GM12878 (cell line): ENCODE data around the gene TSC22D3. TPM values are rescaled to one million over a fixed set of nuclear protein-coding genes. Genes with fewer than 3 reads are reported as not detected.
A peak's percentile ranks its signal among the peaks of the same experiment; 100 is the strongest.

ENCODE experiments used
- ATAC-seq: fragments of 200-7000 bp; cut with Tn5 transposase; 3 replicates; pipeline ENCODE4 v1.9.1; 2020; ENCODE audit warnings: mild to moderate bottlenecking, moderate library complexity
- BruUV-seq: library from RNA; stranded (reverse); fragments of 400-500 nt; replicated peaks from 2 replicates; lab custom pipeline; 2021; lab: Mats Ljungman, UMichigan
- CTCF ChIA-PET: fragments of 300-600 bp; sonication (Branson Sonifier 250); formaldehyde crosslinking; extraction: SDS; loops from one replicate; lab custom pipeline; 2021; ENCODE audit warnings: inconsistent platforms; lab: Yijun Ruan, JAX
- POLR2A ChIA-PET: fragments of 350-600 bp; formaldehyde crosslinking; extraction: SDS; loops from one replicate; lab custom pipeline; 2021; ENCODE audit warnings: inconsistent platforms; lab: Charles Lee
- RAD21 ChIA-PET: fragments of 300-600 bp; sonication (Branson Sonifier 250); formaldehyde crosslinking; loops from one replicate; lab custom pipeline; 2023; ENCODE audit warnings: antibody characterized with exemption; ENCODE audit not compliant: unreplicated experiment; lab: Charles Lee
- SMC1A ChIA-PET: fragments of 300-600 bp; sonication (Branson Sonifier 250); formaldehyde crosslinking; loops from one replicate; lab custom pipeline; 2023; ENCODE audit not compliant: unreplicated experiment, uncharacterized antibody; lab: Charles Lee
- DNase-seq: peaks from one replicate; pipeline ENCODE4 v3.0.0-alpha.2; 2011; ENCODE audit warnings: low read depth, low spot score
- FAIRE-seq: peaks from 3 replicates; lab custom pipeline; 2011; peaks lifted over from hg19 to GRCh38; lab: Jason Lieb, UNC
- H2AFZ ChIP-seq: 2 replicates; pipeline ENCODE4 v1.6.0; 2011; ENCODE audit warnings: low read depth, low read length, control low read depth; ENCODE audit not compliant: control insufficient read depth
- H3K27ac ChIP-seq: 2 replicates; pipeline ENCODE4 v1.5.1; 2011; ENCODE audit warnings: control low read depth; ENCODE audit not compliant: control insufficient read depth, insufficient read depth
- H3K27me3 ChIP-seq, 2 experiments: replicated peaks in 1 of 2; 2 replicates each; pipeline versions ENCODE4 v1.6.0 to v1.6.1; 2011; ENCODE audit warnings: low read length in 1 of 2; ENCODE audit not compliant: control insufficient read depth in 2 of 2, insufficient read depth in 2 of 2
- H3K36me3 ChIP-seq, 2 experiments: 2 replicates each; pipeline ENCODE4 v1.5.1; 2011; ENCODE audit warnings: low read length in 1 of 2; ENCODE audit not compliant: control insufficient read depth in 2 of 2, insufficient read depth in 2 of 2
- H3K4me1 ChIP-seq: 2 replicates; pipeline ENCODE4 v1.6.1; 2011; ENCODE audit warnings: mild to moderate bottlenecking, low read length, moderate library complexity, mixed read lengths; ENCODE audit not compliant: control insufficient read depth, insufficient read depth
- H3K4me2 ChIP-seq: 2 replicates; pipeline ENCODE4 v1.6.0; 2011; ENCODE audit warnings: control low read depth; ENCODE audit not compliant: control insufficient read depth, insufficient read depth
- H3K4me3 ChIP-seq: fragments of 200-600 bp; sonication (generic); 2 replicates; pipeline ENCODE4 v1.5.1; 2016
- H3K79me2 ChIP-seq: 2 replicates; pipeline ENCODE4 v1.6.0; 2011; ENCODE audit warnings: low read length; ENCODE audit not compliant: control insufficient read depth, insufficient read depth
- H3K9ac ChIP-seq: 2 replicates; pipeline ENCODE4 v1.8.0; 2011; ENCODE audit warnings: low read length, control low read depth, mixed read lengths; ENCODE audit not compliant: control insufficient read depth, insufficient read depth
- H3K9me3 ChIP-seq: replicated peaks from 3 replicates; pipeline ENCODE4 v1.5.1; 2011; ENCODE audit warnings: mild to moderate bottlenecking, low read length; ENCODE audit not compliant: control insufficient read depth, insufficient read depth
- H4K20me1 ChIP-seq: 2 replicates; pipeline ENCODE4 v1.6.0; 2011; ENCODE audit not compliant: control insufficient read depth, insufficient read depth
- ATF7 ChIP-seq: fragments of 450-650 bp; IDR thresholded peaks from 2 replicates; pipeline ENCODE4 v1.6.1; 2016; ENCODE audit warnings: low read depth, mild to moderate bottlenecking
- CBFB ChIP-seq: IDR thresholded peaks from 2 replicates; pipeline ENCODE4 v1.6.1; 2016; ENCODE audit warnings: antibody characterized with exemption, low read depth
- CBX5 ChIP-seq: sonication (generic); IDR thresholded peaks from 2 replicates; pipeline ENCODE4 v1.6.1; 2016; ENCODE audit warnings: low read depth, moderate library complexity, mild to moderate bottlenecking, inconsistent platforms
- CREM ChIP-seq: IDR thresholded peaks from 2 replicates; pipeline ENCODE4 v1.6.1; 2014; ENCODE audit warnings: antibody characterized with exemption, low read depth
- EGR1 ChIP-seq, 2 experiments: IDR thresholded peaks; 1 replicate in 1 of 2; 2 replicates in 1 of 2; pipeline ENCODE4 v1.6.1; 2011 to 2012; ENCODE audit warnings: low read depth in 2 of 2, low read length in 2 of 2, borderline replicate concordance in 1 of 2, mild to moderate bottlenecking in 1 of 2, moderate library complexity in 1 of 2
- EZH2 ChIP-seq: IDR thresholded peaks from 2 replicates; pipeline ENCODE4 v1.6.1; 2012; ENCODE audit warnings: low read depth, mild to moderate bottlenecking, control low read depth, inconsistent platforms, low read length, borderline replicate concordance; ENCODE audit not compliant: control insufficient read depth
- FOXM1 ChIP-seq: IDR thresholded peaks from 2 replicates; pipeline ENCODE4 v1.6.1; 2012; ENCODE audit warnings: low read depth, mild to moderate bottlenecking, inconsistent platforms, low read length, moderate library complexity
- IKZF1 ChIP-seq: fragments of 450-650 bp; conservative IDR thresholded peaks from 2 replicates; pipeline ENCODE4 v1.6.1; 2017; ENCODE audit warnings: antibody characterized with exemption, mild to moderate bottlenecking
- NBN ChIP-seq: fragments of 450-650 bp; IDR thresholded peaks from 2 replicates; pipeline ENCODE4 v1.6.1; 2016
- NFYA ChIP-seq: IDR thresholded peaks from 2 replicates; pipeline ENCODE4 v1.6.1; 2011; ENCODE audit warnings: low read depth, mild to moderate bottlenecking, low read length, improper control_type of control experiment, borderline replicate concordance
- PAX8 ChIP-seq: fragments of 450-650 bp; IDR thresholded peaks from 2 replicates; pipeline ENCODE4 v1.6.1; 2017; ENCODE audit warnings: mild to moderate bottlenecking, moderate library complexity
- RAD21 ChIP-seq: IDR thresholded peaks from 2 replicates; pipeline ENCODE4 v1.6.1; 2011; ENCODE audit warnings: mild to moderate bottlenecking, low read depth, low read length, moderate library complexity; ENCODE audit not compliant: insufficient read depth
- SMAD1 ChIP-seq: fragments of 450-650 bp; IDR thresholded peaks from 2 replicates; pipeline ENCODE4 v1.6.1; 2018; ENCODE audit warnings: mild to moderate bottlenecking, low read depth; ENCODE audit not compliant: partially characterized antibody
- YY1 ChIP-seq: IDR thresholded peaks from 2 replicates; pipeline ENCODE4 v1.6.1; 2011; ENCODE audit warnings: low read depth, mild to moderate bottlenecking, low read length
- ZNF217 ChIP-seq: fragments of 450-650 bp; IDR thresholded peaks from 2 replicates; pipeline ENCODE4 v1.6.1; 2017; ENCODE audit warnings: antibody characterized with exemption, mild to moderate bottlenecking
- ZNF24 ChIP-seq: fragments of 450-650 bp; IDR thresholded peaks from 2 replicates; pipeline ENCODE4 v1.6.1; 2017; ENCODE audit warnings: antibody characterized with exemption, mild to moderate bottlenecking
- WGBS: methylation state at CpG from one replicate; pipeline ENCODE4 v1.1.6; 2016; ENCODE audit warnings: low lambda C conversion rate; ENCODE audit not compliant: insufficient replicate concordance, insufficient coverage; ENCODE audit errors: missing lambda C conversion rate; 5-methylcytosine and 5-hydroxymethylcytosine counted together
- in situ Hi-C: fragments of 300-500 bp; cut with MboI; formaldehyde crosslinking; loops from 9 replicates; pipeline ENCODE4 v1.14.3; 2018; ENCODE audit warnings: mixed read lengths
- intact Hi-C: fragments of 100-400 bp; cut with micrococcal nuclease; formaldehyde crosslinking; loops from one replicate; pipeline ENCODE4 v1.14.2; 2022; ENCODE audit not compliant: unreplicated experiment
- polyA plus RNA-seq, 11 experiments: library from polyadenylated mRNA; depleted of rRNA in 4 of 11; unstranded in 6 of 11; stranded (reverse) in 5 of 11; fragments of >200 nt; fragmentation: Nextera tagmentation in 4 of 11; fragmentation: Illumina TruSeq in 1 of 11; extraction: Ambion mirVana in 4 of 11; extraction: Trizol in 1 of 11; gene quantifications; 1 replicate in 1 of 11; 2 replicates in 10 of 11; pipeline versions ENCODE4 v1.2.1 to v1.2.3, GENCODE V29; 2011 to 2016; ENCODE audit warnings: inconsistent platforms in 2 of 11, missing spikeins in 2 of 11, low read depth in 1 of 11
- total RNA-seq, 4 experiments: library from RNA; depleted of rRNA in 3 of 4; stranded (reverse); fragments of >200 nt in 3 of 4; fragmentation: Illumina TruSeq in 1 of 4; extraction: Trizol in 1 of 4; gene quantifications; 2 replicates each; pipeline versions ENCODE4 v1.2.1 to v1.2.3, GENCODE V29; 2013 to 2021
- TF ChIP-seq, protein P1 (sequence below): fragments of 450-650 bp; formaldehyde crosslinking; IDR thresholded peaks from 2 replicates; pipeline ENCODE4 v1.4.0; 2022; ENCODE audit warnings: mild to moderate bottlenecking, moderate library complexity
- TF ChIP-seq, protein P2 (sequence below): IDR thresholded peaks from 2 replicates; pipeline ENCODE4 v1.6.1; 2011; ENCODE audit warnings: borderline replicate concordance, low read depth, mild to moderate bottlenecking, moderate library complexity, mixed read lengths, low read length; ENCODE audit not compliant: insufficient read depth; ENCODE audit errors: extremely low read length

The TSC22D3 gene
- total and polyA plus RNA-seq, 10 of the 15 experiments (the other 5 are each of a cell fraction or from before 2014, with no cell fraction given), result 4.6 to 122 (median 16.1) TPM

DNA sequence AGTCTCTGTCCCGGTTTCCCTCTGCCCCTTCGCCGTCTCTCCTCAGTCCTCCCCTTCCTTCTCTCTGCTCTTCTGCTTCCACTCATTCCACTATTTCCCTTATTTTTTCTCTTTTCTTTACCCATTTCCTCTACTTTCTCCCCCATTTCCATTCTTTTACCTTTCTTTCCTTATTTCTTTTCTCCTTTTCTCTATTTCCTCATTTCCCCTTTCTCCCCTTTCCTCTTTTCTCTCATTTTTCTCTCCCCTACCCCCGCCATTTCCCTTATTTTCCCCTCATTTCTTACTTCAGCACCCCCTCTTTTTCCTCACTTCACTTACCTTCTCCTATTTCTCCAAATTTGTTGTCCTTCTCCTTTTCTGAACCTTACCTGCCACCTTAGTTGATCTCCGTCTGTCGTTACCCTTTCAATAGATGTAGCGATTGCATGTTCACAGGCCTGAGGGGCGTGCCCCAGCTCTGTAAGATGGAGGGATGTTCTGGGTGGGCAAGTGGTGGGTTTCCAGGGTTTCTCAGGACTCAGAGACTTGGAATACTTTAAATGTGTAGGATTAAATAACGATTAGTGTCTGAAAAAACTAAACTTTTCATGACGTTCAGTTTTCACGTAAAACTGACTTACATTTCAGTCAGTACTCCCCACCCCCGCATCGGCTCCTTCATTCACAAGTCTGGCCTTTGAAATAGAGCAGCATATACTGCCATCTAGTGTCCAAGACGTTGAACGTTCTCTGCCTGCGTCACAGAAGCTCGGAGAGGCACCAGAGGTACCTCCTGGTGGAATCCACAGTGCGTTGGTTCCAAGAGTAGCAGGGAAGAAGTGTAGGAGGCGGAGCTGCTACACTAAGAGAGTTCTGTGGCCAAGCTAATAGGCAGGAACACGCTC is 1.3 kb upstream of the TSC22D3 start:
- Histone ChIP-seq H3K9ac (no peak overlapping the region), H3K36me3 (no peaks in the 10 kb centered on the region), H3K4me1 (no peaks in the 10 kb centered on the region), H3K4me3 (peak overlapping the region; percentile 58; the same call in 1 of the 2 replicates), H3K79me2 (no peaks in the 10 kb centered on the region), H3K27ac (no peak overlapping the region), H3K9me3 (no peaks in the 10 kb centered on the region; the same call in 2 of the 3 replicates), H3K27me3 (no peaks in the 10 kb centered on the region; a peak in 1 of 4 replicates), H2AFZ (no peak overlapping the region), H4K20me1 (no peaks in the 10 kb centered on the region), H3K4me2 (peak overlapping the region; percentile 67)
- WGBS, result 1% methylated on average over 20 of the region's 20 CpGs
- ATAC-seq, result peak; percentile 87
- intact Hi-C loops, result loop anchor here (1.0 to 10.0 kb wide), 6 partner anchors 60 to 878 kb away; no protein-coding TSS in a partner anchor
- no TSS peak for BruUV-seq
- FAIRE-seq, result peak; percentile 79
- SMC1A ChIA-PET, result interaction anchor here (0.8 to 9.4 kb wide), 24 partner anchors 11 to 931 kb away, joined by 3 to 149 read pairs (median 4); partner anchors contain the start of gene PRPS1
- POLR2A ChIA-PET, result interaction anchor here (1.0 to 1.7 kb wide), 6 partner anchors 10 to 120 kb away, joined by 3 to 5 read pairs (median 4); no protein-coding TSS in a partner anchor
- peak; percentile 42 for DNase-seq
- in situ Hi-C loops, result loop anchor here (5.0 kb wide), 1 partner anchor 115 kb away; no protein-coding TSS in a partner anchor
- CTCF ChIA-PET, result interaction anchor here (0.6 to 7.5 kb wide), 30 partner anchors 10 to 902 kb away, joined by 3 to 289 read pairs (median 5); partner anchors contain the start of gene PRPS1
- RAD21 ChIA-PET, result interaction anchor here (0.5 to 5.3 kb wide), 26 partner anchors 10 to 377 kb away, joined by 3 to 119 read pairs (median 6); partner anchors contain the start of genes MID2 and PRPS1
- TF ChIP-seq NFYA (no peak), EGR1 (IDR thresholded peaks at IDR 0.05; ENCODE audit: borderline replicate concordance in 1 of 2, low read depth in 2 of 2, low read length in 2 of 2) (peak in 1 of 2 experiments; percentile 94; a peak in 2 of 3 replicates), CBFB (no peak), SMAD1 (peak; percentile 38), CREM (peak; percentile 70), PAX8 (0 out of 2 replicates have a peak, but pooled peaks have one; percentile 25), RAD21 (peak; percentile 91), YY1 (peak; percentile 35; the same call in 1 of the 2 replicates), FOXM1 (peak; percentile 51; the same call in 1 of the 2 replicates), NBN (0 out of 2 replicates have a peak, but pooled peaks have one; percentile 51), ZNF217 (no peak), IKZF1 (0 out of 2 replicates have a peak, but pooled peaks have one; percentile 14), ZNF24 (0 out of 2 replicates have a peak, but pooled peaks have one; percentile 24), EZH2 (no peak), CBX5 (no peak), ATF7 (0 out of 2 replicates have a peak, but pooled peaks have one; percentile 8)
- TF ChIP-seq, protein P1, sequence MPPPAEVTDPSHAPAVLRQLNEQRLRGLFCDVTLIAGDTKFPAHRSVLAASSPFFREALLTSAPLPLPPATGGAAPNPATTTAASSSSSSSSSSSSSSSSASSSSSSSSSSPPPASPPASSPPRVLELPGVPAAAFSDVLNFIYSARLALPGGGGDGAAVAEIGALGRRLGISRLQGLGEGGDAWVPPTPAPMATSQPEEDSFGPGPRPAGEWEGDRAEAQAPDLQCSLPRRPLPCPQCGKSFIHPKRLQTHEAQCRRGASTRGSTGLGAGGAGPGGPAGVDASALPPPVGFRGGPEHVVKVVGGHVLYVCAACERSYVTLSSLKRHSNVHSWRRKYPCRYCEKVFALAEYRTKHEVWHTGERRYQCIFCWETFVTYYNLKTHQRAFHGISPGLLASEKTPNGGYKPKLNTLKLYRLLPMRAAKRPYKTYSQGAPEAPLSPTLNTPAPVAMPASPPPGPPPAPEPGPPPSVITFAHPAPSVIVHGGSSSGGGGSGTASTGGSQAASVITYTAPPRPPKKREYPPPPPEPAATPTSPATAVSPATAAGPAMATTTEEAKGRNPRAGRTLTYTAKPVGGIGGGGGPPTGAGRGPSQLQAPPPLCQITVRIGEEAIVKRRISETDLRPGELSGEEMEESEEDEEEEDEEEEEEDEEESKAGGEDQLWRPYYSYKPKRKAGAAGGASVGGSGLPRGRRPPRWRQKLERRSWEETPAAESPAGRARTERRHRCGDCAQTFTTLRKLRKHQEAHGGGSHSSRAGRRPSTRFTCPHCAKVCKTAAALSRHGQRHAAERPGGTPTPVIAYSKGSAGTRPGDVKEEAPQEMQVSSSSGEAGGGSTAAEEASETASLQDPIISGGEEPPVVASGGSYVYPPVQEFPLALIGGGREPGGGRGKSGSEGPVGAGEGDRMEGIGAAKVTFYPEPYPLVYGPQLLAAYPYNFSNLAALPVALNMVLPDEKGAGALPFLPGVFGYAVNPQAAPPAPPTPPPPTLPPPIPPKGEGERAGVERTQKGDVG (CRISPR knock-in tag), result no peak
- TF ChIP-seq, protein P2, sequence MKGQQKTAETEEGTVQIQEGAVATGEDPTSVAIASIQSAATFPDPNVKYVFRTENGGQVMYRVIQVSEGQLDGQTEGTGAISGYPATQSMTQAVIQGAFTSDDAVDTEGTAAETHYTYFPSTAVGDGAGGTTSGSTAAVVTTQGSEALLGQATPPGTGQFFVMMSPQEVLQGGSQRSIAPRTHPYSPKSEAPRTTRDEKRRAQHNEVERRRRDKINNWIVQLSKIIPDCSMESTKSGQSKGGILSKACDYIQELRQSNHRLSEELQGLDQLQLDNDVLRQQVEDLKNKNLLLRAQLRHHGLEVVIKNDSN, result no peak
